Transverse colon (tissue), 4 donors: ENCODE measurements around the gene ACSM4.

Experiments
- CTCF ChIP-seq, 5 experiments: fragments of 200-600 bp in 3 of 5; fragments of 450-650 bp in 2 of 5; sonication (generic) in 3 of 5; IDR thresholded peaks; 1 replicate in 2 of 5; 2 replicates in 3 of 5; pipeline ENCODE4 v1.5.1; 2016 to 2017; ENCODE audit warnings: antibody characterized with exemption in 5 of 5, inconsistent platforms in 3 of 5, mild to moderate bottlenecking in 2 of 5, moderate library complexity in 1 of 5
- POLR2A ChIP-seq: fragments of 450-650 bp; IDR thresholded peaks from one replicate; pipeline ENCODE4 v1.6.1; 2016; ENCODE audit warnings: antibody characterized with exemption, mild to moderate bottlenecking, moderate library complexity
- POLR2AphosphoS5 ChIP-seq, 3 donors: sonication (generic); formaldehyde crosslinking; IDR thresholded peaks; one replicate each; pipeline ENCODE4 v1.6.1; 2016; ENCODE audit warnings: antibody characterized with exemption in 3 of 3

- TF ChIP-seq POLR2AphosphoS5 (IDR thresholded peaks at IDR 0.05) = no peak
- TF ChIP-seq POLR2A = no peak
- no peak for TF ChIP-seq CTCF (IDR thresholded peaks at IDR 0.05)
Observed at GRCh38 chr12:7264538-7264937, 39.3 kb upstream of the ACSM4 start.
